ENCODE data around the gene IQCK.

Gene IQCK

DNA sequence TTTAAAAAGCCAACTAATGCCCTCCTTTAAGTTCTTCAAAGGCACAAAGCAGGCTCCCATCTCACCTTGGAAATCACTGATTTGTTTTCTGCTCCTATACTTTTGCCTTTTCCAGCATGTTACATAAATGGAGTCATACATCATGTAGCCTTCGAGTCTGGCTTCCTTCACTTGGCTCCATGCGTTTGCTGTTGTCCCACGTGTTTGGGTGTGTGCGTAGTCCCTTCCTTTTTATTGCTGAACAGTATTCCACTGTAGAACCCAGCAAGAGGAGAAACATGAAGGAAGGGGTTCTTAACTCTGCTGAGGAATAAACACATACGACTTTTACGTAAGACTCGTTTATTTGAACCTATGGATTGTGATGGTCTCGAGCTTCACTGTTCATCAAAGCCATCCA is 84.5 kb downstream of the IQCK start:
- no peaks in the 10 kb centered on the region for H3K36me3 ChIP-seq
- TF ChIP-seq, protein P1, sequence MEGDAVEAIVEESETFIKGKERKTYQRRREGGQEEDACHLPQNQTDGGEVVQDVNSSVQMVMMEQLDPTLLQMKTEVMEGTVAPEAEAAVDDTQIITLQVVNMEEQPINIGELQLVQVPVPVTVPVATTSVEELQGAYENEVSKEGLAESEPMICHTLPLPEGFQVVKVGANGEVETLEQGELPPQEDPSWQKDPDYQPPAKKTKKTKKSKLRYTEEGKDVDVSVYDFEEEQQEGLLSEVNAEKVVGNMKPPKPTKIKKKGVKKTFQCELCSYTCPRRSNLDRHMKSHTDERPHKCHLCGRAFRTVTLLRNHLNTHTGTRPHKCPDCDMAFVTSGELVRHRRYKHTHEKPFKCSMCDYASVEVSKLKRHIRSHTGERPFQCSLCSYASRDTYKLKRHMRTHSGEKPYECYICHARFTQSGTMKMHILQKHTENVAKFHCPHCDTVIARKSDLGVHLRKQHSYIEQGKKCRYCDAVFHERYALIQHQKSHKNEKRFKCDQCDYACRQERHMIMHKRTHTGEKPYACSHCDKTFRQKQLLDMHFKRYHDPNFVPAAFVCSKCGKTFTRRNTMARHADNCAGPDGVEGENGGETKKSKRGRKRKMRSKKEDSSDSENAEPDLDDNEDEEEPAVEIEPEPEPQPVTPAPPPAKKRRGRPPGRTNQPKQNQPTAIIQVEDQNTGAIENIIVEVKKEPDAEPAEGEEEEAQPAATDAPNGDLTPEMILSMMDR (IDR thresholded peaks at IDR 0.05) = no peak
- no peak for DNase-seq
- H3K4me3 ChIP-seq = no peak overlapping the region
- H3K27me3 ChIP-seq = no peaks in the 10 kb centered on the region
- intact Hi-C loops (cut with DNase I; ENCODE audit: low total_unique reads) = no loop called here
- no peaks in the 10 kb centered on the region for H3K9me3 ChIP-seq
- no peak overlapping the region for H3K27ac ChIP-seq
- H3K4me1 ChIP-seq = peaks cover 0 to 2% (median under 1%) of the 10 kb centered on the region in 4 donors

GRCh38 chr16:19804538-19805323 is 86.7 kb downstream of the IQCK start:
- TF ChIP-seq, protein P1 (IDR thresholded peaks at IDR 0.05) = no peak
- no peaks in the 10 kb centered on the region for H3K9me3 ChIP-seq
- no peak overlapping the region for H3K27ac ChIP-seq
- no peaks in the 10 kb centered on the region for H3K27me3 ChIP-seq
- H3K4me3 ChIP-seq = no peak overlapping the region
- intact Hi-C loops (cut with DNase I; ENCODE audit: low total_unique reads) = no loop called here
- H3K36me3 ChIP-seq = no peaks in the 10 kb centered on the region
- DNase-seq = peak; percentile 67 to 73
- H3K4me1 ChIP-seq = peaks cover 0 to 10% (median 4%) of the 10 kb centered on the region in 4 donors

GRCh38 chr16:19805459-19806162 is 87.5 kb downstream of the IQCK start:
- Histone ChIP-seq H3K4me1 (peaks cover 0 to 10% (median 4%) of the 10 kb centered on the region in 4 donors), H3K27ac (no peak overlapping the region), H3K27me3 (no peaks in the 10 kb centered on the region), H3K9me3 (no peaks in the 10 kb centered on the region), H3K36me3 (no peaks in the 10 kb centered on the region), H3K4me3 (no peak overlapping the region)
- peak in 1 of 2 donors; percentile 5 for DNase-seq
- TF ChIP-seq, protein P1 (IDR thresholded peaks at IDR 0.05) = no peak
- intact Hi-C loops (cut with DNase I; ENCODE audit: low total_unique reads) = no loop called here

- H3K4me3 ChIP-seq = no peak overlapping the region
- DNase-seq = no peak
- H3K36me3 ChIP-seq = no peaks in the 10 kb centered on the region
- H3K27me3 ChIP-seq = no peaks in the 10 kb centered on the region
- peaks cover 0 to 10% (median 4%) of the 10 kb centered on the region in 4 donors for H3K4me1 ChIP-seq
- TF ChIP-seq, protein P1 (IDR thresholded peaks at IDR 0.05) = no peak
- H3K9me3 ChIP-seq = no peaks in the 10 kb centered on the region
- intact Hi-C loops (cut with DNase I; ENCODE audit: low total_unique reads) = no loop called here
- H3K27ac ChIP-seq = peak overlapping the region in 1 of 2 donors; percentile 36
These were observed 90.1 kb downstream of the IQCK start for GRCh38 chr16:19808061-19808641.

GRCh38 chr16:19809121-19809635 is 91.1 kb downstream of the IQCK start:
- DNase-seq = peak in 1 of 2 donors; percentile 26
- TF ChIP-seq, protein P1 (IDR thresholded peaks at IDR 0.05) = no peak

More at GRCh38 chr16:19809121-19809635, 91.1 kb downstream of the IQCK start:
- no peak overlapping the region for H3K27ac ChIP-seq
- intact Hi-C loops (cut with DNase I; ENCODE audit: low total_unique reads) = no loop called here
- no peaks in the 10 kb centered on the region for H3K36me3 ChIP-seq
- H3K27me3 ChIP-seq = no peaks in the 10 kb centered on the region
- H3K4me1 ChIP-seq = peaks cover 0 to 10% (median 4%) of the 10 kb centered on the region in 4 donors
- no peak overlapping the region for H3K4me3 ChIP-seq
- H3K9me3 ChIP-seq = no peaks in the 10 kb centered on the region
